Ovary (tissue), 9 donors: ENCODE measurements around the gene F3. TPM values are rescaled to one million over a fixed set of nuclear protein-coding genes. Genes with fewer than 3 reads are reported as not detected.
A peak's percentile ranks its signal among the peaks of the same experiment; 100 is the strongest.

Experiments
- DNase-seq, 5 donors: peaks; one replicate each; pipeline ENCODE4 v3.0.0-alpha.2; 2019 to 2020
- H3K27ac ChIP-seq, 2 donors: fragments of 200-600 bp; one replicate each; pipeline versions ENCODE4 v1.5.1 to v1.8.0; 2019 to 2022
- H3K27me3 ChIP-seq: fragments of 200-600 bp; one replicate; pipeline ENCODE4 v1.8.0; 2022
- H3K36me3 ChIP-seq: fragments of 200-600 bp; sonication (generic); one replicate; pipeline ENCODE4 v1.5.1; 2019
- H3K4me1 ChIP-seq: one replicate; pipeline ENCODE4 v1.8.1; 2013; ENCODE audit warnings: mild to moderate bottlenecking, moderate library complexity; ENCODE audit not compliant: insufficient read depth
- H3K4me3 ChIP-seq: fragments of 200-600 bp; sonication (generic); one replicate; pipeline ENCODE4 v1.5.1; 2017
- H3K9me3 ChIP-seq, 2 donors: fragments of 200-600 bp in 1 of 2; sonication (generic) in 1 of 2; one replicate each; pipeline versions ENCODE4 v1.5.1 to v1.8.1; 2013 to 2019; ENCODE audit warnings: mild to moderate bottlenecking in 1 of 2, moderate library complexity in 1 of 2
- EP300 ChIP-seq: sonication (generic); formaldehyde crosslinking; IDR thresholded peaks from one replicate; pipeline ENCODE4 v1.6.1; 2017; ENCODE audit warnings: antibody characterized with exemption
- POLR2A ChIP-seq: fragments of 450-650 bp; IDR thresholded peaks from one replicate; pipeline ENCODE4 v1.6.1; 2017; ENCODE audit warnings: antibody characterized with exemption, mild to moderate bottlenecking, moderate library complexity
- WGBS, 3 donors: extraction: QIAGEN DNeasy Blood & Tissue Kit in 1 of 3; methylation state at CpG; one replicate each; pipeline versions ENCODE4 v1.1.5 to v1.1.7; 2013 to 2017; 5-methylcytosine and 5-hydroxymethylcytosine counted together
- intact Hi-C, 4 donors: fragments of 100-400 bp; cut with DNase I; formaldehyde crosslinking; loops; one replicate each; pipeline versions ENCODE4 v1.11.0 to v1.15.1; 2022 to 2023
- polyA plus RNA-seq, 2 donors: library from polyadenylated mRNA; stranded (reverse); fragments of 200-250 nt in 1 of 2; fragments of 350-450 nt in 1 of 2; fragmentation: Illumina TruSeq in 1 of 2; extraction: RNeasy Lipid Tissue Mini Kit (QIAGEN cat#74804) in 1 of 2; gene quantifications; one replicate each; pipeline ENCODE4 v1.2.3, GENCODE V29; 2013 to 2014
- total RNA-seq, 7 donors: library from RNA; depleted of rRNA in 2 of 7; stranded (reverse); fragments of >200 nt in 2 of 7; fragmentation: NEBNext Ultra II Directional in 3 of 7; extraction: Animal tissue kit (Norgen Biotek cat#: 25700) in 3 of 7; gene quantifications; one replicate each; pipeline versions ENCODE4 v1.1.0 to v1.2.4, GENCODE V29; 2016 to 2023
- TF ChIP-seq, protein P1 (sequence below), 3 donors: fragments of 450-650 bp in 2 of 3; fragments of 200-600 bp in 1 of 3; IDR thresholded peaks; one replicate each; pipeline versions ENCODE4 v1.5.1 to v1.8.0; 2016 to 2022; ENCODE audit warnings: antibody characterized with exemption in 3 of 3, mild to moderate bottlenecking in 1 of 3
- donor health status: DM: no; HTN: no; CAD: no; lungs with moderate emphysema.
- donor health status: DM: no; HTN: no; CAD: no.
- donor health status: Bipolar disorder and iron deficiency.
- donor health status: DM: yes; HTN: yes; CAD: no.
- donor health status: DM: no; HTN: no; CAD: no.
- donor health status: DM: yes; HTN: yes; CAD: no.

F3 gene
- total and polyA plus RNA-seq, 9 donors: 29.0 to 365 (median 92.4) TPM

DNA sequence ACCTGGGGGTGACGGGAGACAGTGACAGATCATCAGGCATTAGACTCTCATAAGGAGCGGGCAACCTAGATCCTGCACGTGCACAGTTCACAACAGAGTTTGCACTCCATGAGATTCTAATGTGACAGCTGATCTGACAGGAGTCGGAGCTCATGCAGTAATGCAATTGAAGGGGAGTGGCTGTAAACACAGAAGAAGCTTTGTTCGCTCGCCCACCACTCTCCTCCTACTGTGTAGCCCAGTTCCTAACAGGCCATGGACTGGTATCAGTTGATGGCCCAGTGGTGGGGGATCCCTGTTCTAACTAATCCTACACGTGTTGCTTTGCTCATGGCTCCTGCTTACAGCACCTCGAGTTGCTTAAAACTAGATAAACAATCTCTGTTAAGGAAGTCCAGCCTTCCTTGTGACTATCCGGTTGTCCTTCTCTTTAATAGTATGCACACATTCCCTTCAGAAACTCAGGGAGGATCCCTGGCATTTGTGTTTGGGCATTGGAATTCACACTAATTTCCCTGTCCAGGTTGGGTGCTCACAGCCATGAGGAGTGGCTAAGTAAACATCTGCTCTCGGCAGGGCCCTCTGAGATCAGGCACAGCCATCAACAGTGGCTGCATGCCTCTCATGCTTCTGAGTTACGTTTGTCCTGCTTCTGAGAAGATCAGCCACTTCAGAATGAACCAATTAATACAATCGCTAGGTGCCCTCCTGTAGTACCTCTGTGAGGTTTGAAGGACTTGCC is 21.1 kb upstream of the F3 start:
- intact Hi-C loops: no loop called here
- H3K36me3 ChIP-seq: no peaks in the 10 kb centered on the region
- TF ChIP-seq, protein P1, sequence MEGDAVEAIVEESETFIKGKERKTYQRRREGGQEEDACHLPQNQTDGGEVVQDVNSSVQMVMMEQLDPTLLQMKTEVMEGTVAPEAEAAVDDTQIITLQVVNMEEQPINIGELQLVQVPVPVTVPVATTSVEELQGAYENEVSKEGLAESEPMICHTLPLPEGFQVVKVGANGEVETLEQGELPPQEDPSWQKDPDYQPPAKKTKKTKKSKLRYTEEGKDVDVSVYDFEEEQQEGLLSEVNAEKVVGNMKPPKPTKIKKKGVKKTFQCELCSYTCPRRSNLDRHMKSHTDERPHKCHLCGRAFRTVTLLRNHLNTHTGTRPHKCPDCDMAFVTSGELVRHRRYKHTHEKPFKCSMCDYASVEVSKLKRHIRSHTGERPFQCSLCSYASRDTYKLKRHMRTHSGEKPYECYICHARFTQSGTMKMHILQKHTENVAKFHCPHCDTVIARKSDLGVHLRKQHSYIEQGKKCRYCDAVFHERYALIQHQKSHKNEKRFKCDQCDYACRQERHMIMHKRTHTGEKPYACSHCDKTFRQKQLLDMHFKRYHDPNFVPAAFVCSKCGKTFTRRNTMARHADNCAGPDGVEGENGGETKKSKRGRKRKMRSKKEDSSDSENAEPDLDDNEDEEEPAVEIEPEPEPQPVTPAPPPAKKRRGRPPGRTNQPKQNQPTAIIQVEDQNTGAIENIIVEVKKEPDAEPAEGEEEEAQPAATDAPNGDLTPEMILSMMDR (IDR thresholded peaks at IDR 0.05): no peak
- TF ChIP-seq POLR2A: no peak
- no peak for TF ChIP-seq EP300
- no peaks in the 10 kb centered on the region for H3K9me3 ChIP-seq
- no peak for DNase-seq
- no peak overlapping the region for H3K27ac ChIP-seq
- H3K4me1 ChIP-seq: no peaks in the 10 kb centered on the region
- WGBS, 3 donors: 79 to 86% (median 83%) methylated on average over 12 of the region's 12 CpGs
- no peak overlapping the region for H3K4me3 ChIP-seq
- no peaks in the 10 kb centered on the region for H3K27me3 ChIP-seq

GRCh38 chr1:94560333-94560732 is 18.8 kb upstream of the F3 start:
- TF ChIP-seq EP300: no peak
- TF ChIP-seq, protein P1 (IDR thresholded peaks at IDR 0.05): no peak
- WGBS, 3 donors: 29 to 50% (median 40%) methylated on average over 1 of the region's 1 CpG
- DNase-seq: no peak
- Histone ChIP-seq H3K27me3 (no peaks in the 10 kb centered on the region), H3K27ac (no peak overlapping the region), H3K4me3 (no peak overlapping the region), H3K9me3 (no peaks in the 10 kb centered on the region), H3K36me3 (no peaks in the 10 kb centered on the region), H3K4me1 (no peaks in the 10 kb centered on the region)
- intact Hi-C loops: no loop called here

- 84 to 92% (median 90%) methylated on average over 1 of the region's 1 CpG for WGBS, 3 donors
- Histone ChIP-seq H3K4me3 (no peak overlapping the region), H3K4me1 (no peaks in the 10 kb centered on the region), H3K9me3 (no peaks in the 10 kb centered on the region), H3K27me3 (no peaks in the 10 kb centered on the region), H3K27ac (no peak overlapping the region), H3K36me3 (no peaks in the 10 kb centered on the region)
- DNase-seq: no peak
- intact Hi-C loops: no loop called here
- TF ChIP-seq, protein P1 (IDR thresholded peaks at IDR 0.05): no peak
- TF ChIP-seq EP300 (no peak), POLR2A (no peak)
These were observed 18.4 kb upstream of the F3 start for GRCh38 chr1:94559921-94560320.

- no peaks in the 10 kb centered on the region for H3K9me3 ChIP-seq
- H3K36me3 ChIP-seq: no peaks in the 10 kb centered on the region
- TF ChIP-seq EP300 (no peak), POLR2A (no peak)
- TF ChIP-seq, protein P1 (IDR thresholded peaks at IDR 0.05): no peak
- no peaks in the 10 kb centered on the region for H3K27me3 ChIP-seq
- WGBS, 3 donors: 91 to 94% (median 92%) methylated on average over 5 of the region's 5 CpGs
- DNase-seq: no peak
- peaks cover 16% of the 10 kb centered on the region for H3K4me1 ChIP-seq
- peak overlapping the region in 1 of 2 donors; percentile 66 for H3K27ac ChIP-seq
- H3K4me3 ChIP-seq: no peak overlapping the region
- intact Hi-C loops: no loop called here
These were observed 13.5 kb upstream of the F3 start for GRCh38 chr1:94555091-94555490.
